GM12873 (cell line): ENCODE measurements around the gene GASK1A.

Experiments
- CTCF ChIP-seq: IDR thresholded peaks from 2 replicates; pipeline ENCODE4 v1.5.1; 2012; ENCODE audit warnings: low read depth, mild to moderate bottlenecking, moderate library complexity, low read length, control low read depth; ENCODE audit not compliant: insufficient read depth; ENCODE audit errors: missing control alignments

The GASK1A gene

GRCh38 chr3:43102773-43103480 is 123.8 kb downstream of the GASK1A start:
- no peak for TF ChIP-seq CTCF

DNA sequence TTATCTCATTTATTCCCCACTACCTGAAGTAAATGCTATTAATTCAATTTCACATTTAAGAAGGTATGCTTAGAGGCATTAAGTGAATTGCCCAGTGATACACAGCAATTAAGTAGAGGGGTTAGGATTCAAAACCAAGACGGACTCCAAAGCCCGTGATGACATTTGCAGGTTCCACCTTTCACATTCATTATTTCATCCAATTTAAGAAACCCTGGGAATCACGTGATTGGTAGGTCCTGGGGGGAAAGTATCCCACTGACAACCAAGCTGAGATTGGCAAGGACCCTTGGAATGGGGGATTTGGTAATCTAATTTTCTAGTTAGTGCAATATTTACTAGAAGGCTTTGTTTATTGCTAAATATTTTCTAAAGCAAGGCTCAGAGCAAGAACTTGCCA is 124.9 kb downstream of the GASK1A start:
- no peak for TF ChIP-seq CTCF

GRCh38 chr3:43104660-43105595 is 125.8 kb downstream of the GASK1A start:
- TF ChIP-seq CTCF, result no peak

GRCh38 chr3:43105596-43106292 is 126.6 kb downstream of the GASK1A start, which contains the start of gene POMGNT2:
TSS of gene POMGNT2 (minus strand) at chr3:43106079. CDS start at chr3:43081431, 24,648 bp downstream.
- TF ChIP-seq CTCF, result no peak

- TF ChIP-seq CTCF, result no peak
Observed at GRCh38 chr3:43106293-43106628, 127.2 kb downstream of the GASK1A start.
